Epithelial cell of esophagus (primary cell): ENCODE results near the gene SERPINA9.

Source experiments
- DNase-seq: peaks from one replicate; pipeline ENCODE4 v3.0.0; 2010; ENCODE audit warnings: low read depth
- H3K4me3 ChIP-seq: 2 replicates; pipeline ENCODE4 v1.5.1; 2011; ENCODE audit warnings: mild to moderate bottlenecking, low read length, control low read depth
- CTCF ChIP-seq: IDR thresholded peaks from 2 replicates; pipeline ENCODE4 v1.5.1; 2011; ENCODE audit warnings: low read depth, mild to moderate bottlenecking, low read length, control low read depth, inconsistent platforms; ENCODE audit not compliant: insufficient read depth; ENCODE audit errors: missing control alignments

SERPINA9 gene

DNA sequence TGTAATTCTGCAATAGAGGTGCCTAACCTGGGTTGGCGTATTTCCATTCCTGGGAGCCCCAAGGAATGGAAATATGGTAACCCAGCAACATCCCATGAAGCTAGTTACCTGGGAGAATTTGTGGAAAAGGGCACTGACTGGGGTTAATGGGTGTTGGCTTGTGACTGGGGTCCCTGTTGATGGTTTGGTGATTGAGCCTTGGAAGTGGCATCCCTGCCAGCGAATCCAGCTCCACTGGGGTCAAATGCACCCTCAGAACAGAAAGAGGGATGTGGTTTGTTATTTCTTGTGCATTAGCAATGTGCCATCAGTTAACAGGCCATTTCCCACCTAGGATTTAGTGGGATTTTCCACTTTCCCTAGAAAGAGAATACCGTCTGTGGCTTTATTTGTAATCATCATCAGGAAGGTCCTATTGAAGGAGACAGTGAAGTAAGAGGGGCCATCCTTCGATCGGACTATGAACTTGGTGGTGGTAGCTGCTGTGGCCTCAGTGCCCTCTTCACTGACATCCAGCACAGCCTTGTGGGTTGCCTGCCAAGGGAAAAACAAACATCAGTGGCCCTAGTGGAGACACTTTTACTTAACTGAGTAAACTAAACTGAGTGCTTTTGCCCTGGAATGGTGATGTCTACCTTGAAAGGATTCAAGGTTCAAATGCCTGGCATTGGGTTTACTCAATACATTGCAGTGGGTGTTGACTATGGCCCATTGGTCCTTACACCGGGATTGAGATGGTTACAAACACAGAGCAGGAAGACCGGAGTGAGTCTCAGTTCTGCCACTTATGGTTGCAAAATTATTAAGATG lies 13.0 kb downstream of the SERPINA9 start:
- no peak for TF ChIP-seq CTCF

DNA sequence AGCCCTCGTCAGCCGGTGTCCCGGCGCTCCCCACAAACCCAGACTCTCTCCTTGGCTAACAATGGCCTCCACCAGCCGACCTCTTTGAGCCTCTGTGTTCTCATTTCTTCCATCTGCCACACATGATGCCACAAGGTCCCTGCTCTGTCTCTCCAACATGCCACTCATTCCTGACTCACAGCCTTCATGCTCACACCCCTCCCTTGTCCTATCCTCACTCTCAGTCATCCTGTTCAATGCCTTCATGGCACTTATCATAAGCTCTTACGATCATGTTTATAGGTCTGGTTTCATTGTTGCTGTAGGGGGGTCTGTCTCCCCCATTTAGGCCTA lies 13.8 kb downstream of the SERPINA9 start:
- DNase-seq: no peak
- TF ChIP-seq CTCF: no peak
- no peak overlapping the region for H3K4me3 ChIP-seq

More for the DNA sequence above, 13.0 kb downstream of the SERPINA9 start:
- no peak for DNase-seq
- no peak overlapping the region for H3K4me3 ChIP-seq

DNA sequence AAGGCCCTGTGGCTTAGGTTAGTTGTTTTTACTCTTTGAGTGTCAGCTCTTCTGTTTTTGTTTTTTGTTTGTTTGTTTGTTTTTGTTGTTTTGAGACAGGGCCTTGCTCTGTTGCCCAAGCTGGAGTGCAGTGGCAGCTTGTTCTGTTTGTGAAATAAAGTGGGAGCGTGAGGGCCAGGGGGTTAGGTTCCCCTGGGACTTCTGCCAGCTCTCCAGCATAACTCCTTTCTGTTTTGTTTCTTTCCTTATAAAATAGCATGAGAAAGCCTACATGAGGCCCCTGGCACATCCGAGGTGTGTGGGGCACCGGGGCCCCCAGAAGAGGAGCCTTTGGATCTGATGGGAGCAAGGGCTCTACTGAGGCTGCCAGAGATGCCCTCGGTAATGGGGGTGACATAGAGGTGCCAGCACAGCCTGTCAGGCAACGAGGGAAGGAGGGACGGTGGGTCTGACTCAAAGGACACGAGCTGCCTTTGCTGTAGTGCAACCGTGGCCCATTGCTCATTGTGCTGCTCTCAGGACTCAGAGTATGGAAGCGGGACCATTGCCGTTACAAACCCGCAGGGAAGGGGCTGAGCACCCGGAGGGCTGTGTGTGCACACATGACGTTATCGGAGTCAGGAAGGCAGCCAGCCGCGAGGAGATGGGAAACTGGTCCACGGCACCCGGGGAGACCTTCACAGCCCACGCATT lies 14.3 kb downstream of the SERPINA9 start:
- TF ChIP-seq CTCF: no peak
- no peak for DNase-seq
- H3K4me3 ChIP-seq: no peak overlapping the region

- no peak overlapping the region for H3K4me3 ChIP-seq
- DNase-seq: no peak
- TF ChIP-seq CTCF: no peak
Observed at GRCh38 chr14:94460631-94461416, 15.2 kb downstream of the SERPINA9 start.

GRCh38 chr14:94458558-94459205 lies 17.3 kb downstream of the SERPINA9 start:
- no peak for TF ChIP-seq CTCF
- no peak overlapping the region for H3K4me3 ChIP-seq
- DNase-seq: no peak

GRCh38 chr14:94458096-94458495 lies 17.9 kb downstream of the SERPINA9 start:
- DNase-seq: no peak
- H3K4me3 ChIP-seq: no peak overlapping the region
- TF ChIP-seq CTCF: no peak
